Pons (tissue), 1 donor: Measurements from ENCODE around the gene RPUSD1.
"Not testable (repeated sequence)": the region's sequence is repeated elsewhere in the genome, so short reads cannot be mapped to it uniquely, and the experiment has no call there.

ENCODE experiments used
- DNase-seq: peaks from one replicate; pipeline ENCODE4 v3.0.0-alpha.2; 2016; ENCODE audit warnings: low spot score

RPUSD1 gene

GRCh38 chr16:747978-748746, 40.0 kb downstream of the RPUSD1 start:
- no peak for DNase-seq

GRCh38 chr16:746637-747036, 41.5 kb downstream of the RPUSD1 start:
- DNase-seq: no peak

DNA sequence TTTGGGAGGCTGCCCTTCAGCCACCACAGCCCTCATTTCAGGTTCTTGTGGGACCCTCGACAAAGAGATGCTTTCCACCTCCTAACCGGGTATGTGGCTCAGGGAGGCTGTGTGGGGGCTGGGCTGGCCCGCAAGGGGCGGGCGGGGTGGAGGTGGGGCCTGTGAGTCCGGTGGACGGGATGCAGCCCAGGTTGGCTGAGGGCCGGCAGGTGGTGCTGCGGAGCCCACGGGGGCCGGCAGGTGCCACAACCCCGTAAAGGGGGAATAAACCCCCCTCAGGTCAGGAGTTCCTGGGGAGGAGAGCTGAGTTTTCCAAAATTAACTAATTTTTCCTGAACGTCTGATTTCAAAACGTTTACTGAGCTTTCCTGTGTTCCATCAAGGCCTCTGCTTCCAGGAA, 42.4 kb downstream of the RPUSD1 start:
- no peak for DNase-seq

DNA sequence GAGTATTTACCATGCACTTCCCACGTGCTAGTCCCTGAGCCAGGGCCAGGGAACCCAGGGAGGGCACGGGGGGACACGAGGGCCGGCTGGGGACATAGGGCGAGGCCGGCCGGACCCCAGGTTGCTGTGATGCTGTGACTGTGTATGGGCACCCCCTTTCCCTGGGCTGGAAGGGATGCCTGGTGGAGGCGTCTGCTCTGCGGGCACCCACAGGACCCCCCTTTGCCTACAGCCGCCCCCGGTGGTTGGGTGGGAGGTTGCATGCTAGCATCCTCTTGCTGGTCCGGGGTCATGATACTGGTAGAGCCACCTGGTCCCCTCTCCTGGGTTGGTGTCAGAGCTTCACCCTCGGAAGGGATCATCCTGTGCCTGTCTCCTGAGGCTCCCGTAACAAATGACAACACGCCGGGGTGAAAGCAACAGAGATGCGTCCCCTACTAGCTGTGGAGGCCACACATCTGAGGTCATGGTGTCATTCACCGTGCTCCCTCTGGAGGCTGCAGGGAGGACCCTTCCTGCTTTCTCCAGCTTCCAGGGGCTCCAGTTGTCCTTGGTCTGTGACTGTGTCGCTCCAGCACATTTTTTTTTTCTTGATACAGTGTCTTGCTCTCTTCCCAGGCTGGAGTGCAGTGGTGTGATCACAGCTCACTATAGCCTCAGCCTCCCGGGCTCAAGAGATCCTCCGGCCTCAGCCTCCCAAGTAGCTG, 44.2 kb downstream of the RPUSD1 start:
- no peak for DNase-seq

- not testable (repeated sequence) for DNase-seq
Observed at GRCh38 chr16:742894-743293, 45.3 kb downstream of the RPUSD1 start.

DNA sequence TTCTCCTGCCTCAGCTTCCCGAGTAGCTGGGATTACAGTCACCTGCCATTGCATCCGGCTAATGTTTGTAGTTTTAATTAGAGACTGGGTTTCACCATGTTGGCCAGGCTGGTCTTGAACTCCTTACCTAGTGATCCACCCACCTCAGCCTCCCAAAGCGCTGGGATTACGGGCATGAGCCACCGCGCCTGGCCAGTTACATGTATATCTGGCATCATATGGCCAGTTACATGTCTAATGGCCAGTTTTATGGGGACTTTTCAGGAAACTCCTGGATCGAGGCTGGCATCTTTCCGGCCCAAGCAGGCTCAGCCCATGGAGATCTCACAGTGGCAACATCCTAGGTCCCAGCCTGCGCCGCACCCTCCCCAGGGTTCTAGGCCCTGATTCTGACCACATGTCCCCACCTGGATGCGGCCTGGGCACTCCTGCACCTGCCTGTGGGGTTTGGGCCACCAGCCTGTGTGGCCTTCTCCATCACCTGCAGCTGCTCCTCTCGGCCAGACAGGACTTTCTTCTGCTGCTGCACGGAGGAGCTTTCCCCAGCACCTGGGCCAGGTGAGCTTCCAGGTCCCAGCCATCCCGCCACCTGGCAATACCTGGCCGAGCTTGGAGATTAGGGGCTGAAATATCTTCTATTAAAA, 46.1 kb downstream of the RPUSD1 start:
- DNase-seq: no peak

- peak; percentile 58 for DNase-seq
Observed at GRCh38 chr16:740764-741505, 47.2 kb downstream of the RPUSD1 start, which contains the start of gene CIAO3. TSS of gene CIAO3 (minus strand) at chr16:740997. CDS start at chr16:740985, 12 bp downstream.

- DNase-seq: no peak
Observed at GRCh38 chr16:740459-740763, 47.8 kb downstream of the RPUSD1 start.

- DNase-seq: no peak
Observed at GRCh38 chr16:739560-740458, 48.4 kb downstream of the RPUSD1 start.

GRCh38 chr16:736936-737481, 51.2 kb downstream of the RPUSD1 start:
- no peak for DNase-seq

- DNase-seq: no peak
Observed at GRCh38 chr16:735982-736453, 52.2 kb downstream of the RPUSD1 start.

- no peak for DNase-seq
Observed at GRCh38 chr16:734981-735881, 53.0 kb downstream of the RPUSD1 start.
